Activated CD4-positive, alpha-beta T cell treated with anti-CD3 and anti-CD28 coated beads, Interleukin-2, amount 50 U/mL, for 1 hour (primary cell): Measurements from ENCODE around the gene BMF.
"Not testable (repeated sequence)": the region's sequence is repeated elsewhere in the genome, so short reads cannot be mapped to it uniquely, and the experiment has no call there.

Experiments used
- DNase-seq: peaks from one replicate; pipeline ENCODE4 v3.0.0-alpha.2; 2020

BMF gene

DNA sequence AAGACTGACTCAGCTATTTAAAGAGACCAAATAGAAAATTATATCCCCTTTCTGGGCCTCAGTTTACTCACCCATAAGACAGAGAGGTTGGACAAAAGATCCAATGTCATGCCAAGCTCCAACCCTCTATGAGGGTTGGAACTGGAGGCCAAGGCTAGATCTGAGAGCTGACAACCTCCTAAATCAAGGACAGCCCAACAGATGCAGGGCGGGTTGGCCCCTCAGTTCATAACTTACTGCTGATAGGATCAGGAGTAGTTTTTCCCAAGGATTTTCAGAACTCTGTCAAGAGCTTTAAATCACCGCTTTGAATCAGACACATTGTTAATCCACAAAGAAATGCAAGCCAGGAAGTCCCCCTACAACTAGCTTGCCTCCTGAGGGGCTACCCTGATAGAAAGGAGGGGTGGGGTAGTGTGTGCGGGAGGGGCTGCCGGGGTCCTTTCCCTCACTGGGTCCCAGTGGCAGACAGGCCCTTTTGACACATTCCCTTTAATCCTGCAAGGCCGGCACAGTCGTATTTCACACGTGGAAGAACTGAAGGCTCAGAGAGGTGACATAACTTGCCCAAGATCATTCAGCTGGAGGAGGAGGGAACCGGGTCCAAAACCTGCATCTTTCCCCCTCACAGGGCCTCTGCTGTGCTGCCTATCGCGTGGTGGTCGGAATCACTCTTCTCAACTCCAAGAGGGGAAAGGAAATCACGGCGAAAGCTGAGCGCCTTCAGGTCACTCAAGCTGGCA is 21.4 kb downstream of the BMF start:
- no peak for DNase-seq

DNA sequence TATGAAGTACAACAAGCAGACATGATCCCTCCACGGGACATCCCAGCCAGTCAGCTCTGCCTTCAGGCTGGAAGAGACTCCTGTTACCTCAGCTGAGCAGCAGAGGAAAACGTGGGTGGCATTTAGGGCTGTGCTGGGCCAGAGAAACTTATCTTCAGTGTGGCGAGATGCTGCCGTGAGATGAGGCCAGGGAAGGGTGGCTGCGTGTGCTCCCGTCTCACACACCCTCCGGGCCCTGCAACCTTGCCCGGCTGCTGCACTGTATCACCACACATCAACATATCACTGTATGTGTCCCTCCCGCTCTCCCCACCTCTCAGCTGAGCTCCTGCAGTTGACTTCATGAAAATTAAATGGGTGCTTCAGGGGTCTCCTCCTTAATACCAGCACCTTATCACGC is 23.4 kb downstream of the BMF start:
- no peak for DNase-seq

- DNase-seq, result no peak
These were observed 24.0 kb downstream of the BMF start for GRCh38 chr15:40084650-40085049.

DNA sequence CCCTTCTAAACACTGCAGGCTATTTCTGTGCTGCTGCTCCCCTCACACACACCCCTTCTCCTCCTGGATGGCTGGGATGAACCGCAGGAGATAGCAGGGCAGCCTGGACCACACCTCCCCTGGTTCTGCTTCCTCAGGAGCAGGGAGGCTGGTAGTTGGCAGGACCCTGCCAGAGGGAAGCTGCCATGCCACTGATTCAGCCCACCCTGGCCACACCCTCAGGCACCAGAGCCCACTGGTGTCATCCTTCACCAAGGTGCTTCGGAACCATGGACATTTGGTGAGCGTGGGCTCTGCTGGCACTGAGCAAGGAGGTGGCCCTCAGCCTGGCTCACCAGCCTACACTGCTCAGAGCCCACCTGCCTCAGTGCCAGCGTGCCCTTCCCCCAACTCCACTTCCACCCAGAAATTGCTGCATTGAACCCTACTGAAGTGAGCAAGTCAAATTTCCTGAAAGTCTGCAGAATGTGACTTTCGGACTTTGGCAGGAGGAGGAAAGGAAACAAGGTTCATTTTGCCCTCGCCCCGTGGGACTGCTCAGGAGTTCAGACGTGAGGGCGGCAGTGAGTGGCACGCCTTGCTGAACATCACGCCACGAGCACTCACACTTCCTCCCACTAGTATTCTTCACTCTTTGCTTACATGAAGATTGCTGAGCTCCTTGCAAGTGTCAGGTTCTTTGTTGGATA is 26.3 kb downstream of the BMF start:
- DNase-seq, result no peak

- DNase-seq, result no peak
These were observed 26.9 kb downstream of the BMF start for GRCh38 chr15:40081691-40082194.

GRCh38 chr15:40080847-40081246 is 27.8 kb downstream of the BMF start:
- DNase-seq, result no peak

DNA sequence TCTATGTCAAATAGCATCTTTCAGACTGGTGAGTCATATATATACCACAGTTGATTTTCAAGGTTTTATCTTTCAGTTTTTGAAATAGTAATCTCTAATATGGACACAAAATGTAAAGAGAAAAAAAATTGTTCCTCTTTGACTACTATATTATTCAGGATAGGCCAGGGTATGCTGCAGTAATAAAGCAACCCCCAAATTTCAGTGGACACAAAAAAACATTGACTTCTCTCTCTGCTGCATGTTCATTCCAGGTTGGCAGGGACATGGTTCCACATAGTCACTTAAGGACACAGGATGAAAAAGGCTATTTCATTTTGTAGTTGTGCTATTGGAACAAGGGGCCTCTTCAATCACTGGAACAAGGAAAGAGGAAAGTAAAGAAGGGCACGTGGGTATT is 28.6 kb downstream of the BMF start:
- DNase-seq, result no peak

GRCh38 chr15:40079456-40079855 is 29.2 kb downstream of the BMF start:
- DNase-seq, result no peak

DNA sequence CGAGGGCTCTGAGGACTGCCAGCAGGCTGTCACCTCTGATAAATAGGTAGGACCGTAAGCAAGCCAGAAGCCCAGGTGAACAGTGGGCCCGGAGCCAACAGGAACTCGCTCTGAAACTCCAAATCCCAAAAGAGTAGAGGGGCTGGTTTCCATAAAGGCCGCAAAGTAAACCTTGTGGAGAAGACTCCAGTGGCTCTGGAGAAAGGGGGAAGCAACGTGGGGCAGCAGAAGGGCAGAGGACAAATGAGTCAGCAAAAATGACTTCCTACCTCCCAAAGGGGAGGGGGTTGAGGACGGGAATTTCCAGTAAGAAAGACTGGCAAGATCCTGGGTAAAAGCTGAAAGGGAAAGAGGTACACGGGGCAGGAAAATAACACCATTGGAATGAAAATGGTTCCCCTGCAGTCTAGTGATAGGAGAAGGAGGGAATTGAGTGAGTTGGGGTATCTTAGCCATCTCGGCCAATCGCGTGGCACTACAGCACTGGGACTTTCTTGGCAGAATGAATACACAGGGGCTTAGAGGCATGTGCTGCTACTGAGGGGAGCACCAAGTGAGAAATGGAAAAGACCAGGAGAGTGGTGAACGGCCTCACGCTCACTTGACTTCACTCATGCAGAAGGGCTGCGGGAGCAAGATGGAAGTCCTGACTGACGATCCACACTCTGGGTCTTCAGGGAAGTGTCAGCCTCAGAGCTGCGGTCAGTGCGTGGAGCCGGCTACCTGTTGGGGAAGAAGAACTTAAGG is 33.2 kb downstream of the BMF start:
- DNase-seq, result no peak

DNA sequence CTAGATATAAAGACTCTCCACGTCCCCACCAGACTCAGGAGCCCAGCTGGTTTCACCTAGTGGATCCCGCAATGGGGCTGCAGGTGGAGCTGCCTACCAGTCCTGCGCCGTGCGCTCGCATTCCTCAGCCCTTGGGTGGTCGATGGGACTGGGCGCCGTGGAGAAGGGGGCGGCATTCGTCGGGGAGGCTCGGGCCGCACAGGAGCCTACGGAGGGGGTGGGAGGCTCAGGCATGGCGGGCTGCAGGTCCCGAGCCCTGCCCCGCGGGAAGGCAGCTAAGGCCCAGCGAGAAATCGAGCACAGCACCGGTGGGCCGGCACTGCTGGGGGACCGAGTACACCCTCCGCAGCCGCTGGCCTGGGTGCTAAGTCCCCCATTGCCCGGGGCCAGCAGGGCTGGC is 34.0 kb downstream of the BMF start:
- not testable (repeated sequence) for DNase-seq

DNA sequence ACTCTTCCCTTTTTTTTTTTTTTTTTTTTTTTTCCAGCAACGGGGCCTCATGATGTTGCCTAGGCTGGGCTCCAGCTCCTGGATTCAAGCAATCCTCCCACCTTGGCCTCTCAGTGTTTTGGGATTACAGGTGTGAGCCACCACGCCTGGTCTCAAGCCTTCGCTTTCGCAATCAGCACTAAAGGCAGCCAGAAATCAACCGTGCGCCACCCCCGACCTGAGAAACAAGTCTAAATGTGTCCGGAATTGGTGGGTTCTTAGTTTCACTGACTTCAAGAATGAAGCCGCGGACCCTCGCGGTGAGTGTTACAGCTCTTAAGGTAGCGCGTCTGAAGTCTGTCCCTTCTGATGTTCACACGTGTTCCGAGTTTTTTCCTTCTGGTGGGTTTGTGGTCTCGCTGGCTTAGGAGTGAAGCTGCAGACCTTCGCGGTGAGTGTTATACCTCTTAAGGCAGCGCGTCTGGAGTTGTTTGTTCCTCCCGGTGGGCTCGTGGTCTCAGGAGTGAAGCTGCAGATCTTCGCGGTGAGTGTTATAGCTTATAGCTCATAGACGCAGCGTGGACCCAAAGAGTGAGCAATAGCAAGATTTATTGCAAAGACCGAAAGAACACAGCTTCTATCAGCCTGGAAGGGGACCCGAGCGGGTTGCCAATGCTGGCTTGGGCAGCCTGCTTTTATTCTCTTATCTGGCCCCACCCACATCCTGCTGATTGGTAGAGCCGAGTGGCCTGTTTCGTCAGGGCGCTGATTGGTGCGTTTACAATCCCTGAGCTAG is 34.8 kb downstream of the BMF start:
- not testable (repeated sequence) for DNase-seq

DNA sequence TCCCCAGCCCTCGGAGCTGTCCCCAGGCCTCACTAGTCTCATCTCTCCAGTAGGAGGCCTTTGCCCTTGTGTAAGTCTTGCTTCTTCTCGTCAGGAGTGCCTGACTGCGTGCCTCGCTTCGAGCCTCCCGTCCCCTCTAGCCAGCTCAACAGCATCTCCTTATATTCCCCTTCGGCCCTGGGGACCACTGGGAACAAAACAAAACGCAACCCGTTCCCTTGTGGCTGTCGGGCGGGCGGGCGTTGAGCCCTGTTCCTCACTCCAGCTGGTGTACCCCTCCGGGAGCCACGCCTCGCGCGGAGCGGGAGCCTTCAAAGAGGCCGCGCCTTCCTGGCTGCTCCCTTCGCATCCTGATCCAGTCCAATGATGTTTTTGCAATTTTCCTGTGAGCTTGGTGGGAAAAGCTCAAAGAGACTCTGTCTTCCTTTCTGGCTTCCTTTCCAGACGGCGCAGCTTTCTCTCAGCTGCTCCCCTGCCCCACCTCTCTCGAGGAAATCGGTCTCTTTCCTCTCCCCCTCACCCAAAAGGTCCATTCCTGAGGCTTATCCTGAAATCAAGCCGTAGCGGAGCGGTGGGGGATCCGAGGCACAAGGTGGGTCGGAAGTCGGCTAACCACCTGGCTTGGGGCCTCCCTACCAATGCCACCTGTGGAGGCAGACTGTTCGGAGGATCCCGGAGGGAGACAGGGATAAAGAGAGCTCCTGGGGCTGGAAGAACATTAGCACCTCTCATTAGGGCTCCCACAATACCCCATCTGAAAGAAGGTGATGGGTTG is 36.3 kb downstream of the BMF start:
- DNase-seq, result no peak

DNA sequence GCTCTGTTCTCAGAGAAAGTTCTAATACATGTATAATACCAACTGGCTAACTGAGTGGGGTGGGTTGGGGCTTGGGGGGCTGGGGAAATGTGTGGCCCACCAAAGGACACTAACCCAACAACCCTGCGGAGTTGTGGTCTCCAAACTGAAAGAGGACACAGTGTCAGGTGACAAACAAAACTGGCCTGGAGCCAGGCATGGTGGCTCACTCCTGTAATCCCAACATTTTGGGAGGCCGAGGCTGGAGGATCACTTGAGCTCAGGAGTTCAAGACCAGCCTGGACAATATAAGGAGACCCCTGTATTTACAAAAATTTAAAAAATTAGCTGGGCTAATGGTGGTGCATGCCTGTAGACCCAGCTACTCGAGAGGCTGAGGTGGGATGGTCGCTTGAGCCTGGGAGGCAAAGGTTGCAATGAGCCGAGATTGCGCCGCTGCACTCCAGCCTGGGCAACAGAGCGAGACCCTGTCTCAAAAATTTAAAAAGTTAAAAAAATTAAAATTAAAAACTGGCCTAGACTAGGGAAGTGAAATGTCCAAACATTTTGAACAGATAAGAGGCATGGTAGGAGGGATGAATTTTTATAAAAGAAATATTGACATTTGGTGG is 38.0 kb downstream of the BMF start:
- no peak for DNase-seq

DNA sequence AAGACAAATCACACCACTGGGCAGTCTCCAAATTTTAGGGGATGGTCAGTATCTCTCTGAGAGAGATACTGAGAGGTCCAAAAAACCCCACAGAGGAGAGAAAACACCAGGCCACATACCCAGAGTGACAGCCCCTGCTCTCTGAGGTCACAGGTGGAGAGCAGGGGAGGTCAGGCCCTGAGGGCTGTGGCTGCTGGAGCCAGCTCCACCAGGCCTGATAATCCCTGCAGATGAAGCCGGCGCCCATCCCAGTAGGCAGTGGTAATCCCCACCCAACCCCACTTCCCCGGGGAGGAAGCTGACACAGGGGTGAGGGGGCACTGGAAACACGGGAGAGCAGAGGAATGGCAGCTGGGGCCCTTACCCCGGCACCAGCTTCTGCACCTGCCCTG is 38.5 kb downstream of the BMF start:
- DNase-seq, result no peak

DNA sequence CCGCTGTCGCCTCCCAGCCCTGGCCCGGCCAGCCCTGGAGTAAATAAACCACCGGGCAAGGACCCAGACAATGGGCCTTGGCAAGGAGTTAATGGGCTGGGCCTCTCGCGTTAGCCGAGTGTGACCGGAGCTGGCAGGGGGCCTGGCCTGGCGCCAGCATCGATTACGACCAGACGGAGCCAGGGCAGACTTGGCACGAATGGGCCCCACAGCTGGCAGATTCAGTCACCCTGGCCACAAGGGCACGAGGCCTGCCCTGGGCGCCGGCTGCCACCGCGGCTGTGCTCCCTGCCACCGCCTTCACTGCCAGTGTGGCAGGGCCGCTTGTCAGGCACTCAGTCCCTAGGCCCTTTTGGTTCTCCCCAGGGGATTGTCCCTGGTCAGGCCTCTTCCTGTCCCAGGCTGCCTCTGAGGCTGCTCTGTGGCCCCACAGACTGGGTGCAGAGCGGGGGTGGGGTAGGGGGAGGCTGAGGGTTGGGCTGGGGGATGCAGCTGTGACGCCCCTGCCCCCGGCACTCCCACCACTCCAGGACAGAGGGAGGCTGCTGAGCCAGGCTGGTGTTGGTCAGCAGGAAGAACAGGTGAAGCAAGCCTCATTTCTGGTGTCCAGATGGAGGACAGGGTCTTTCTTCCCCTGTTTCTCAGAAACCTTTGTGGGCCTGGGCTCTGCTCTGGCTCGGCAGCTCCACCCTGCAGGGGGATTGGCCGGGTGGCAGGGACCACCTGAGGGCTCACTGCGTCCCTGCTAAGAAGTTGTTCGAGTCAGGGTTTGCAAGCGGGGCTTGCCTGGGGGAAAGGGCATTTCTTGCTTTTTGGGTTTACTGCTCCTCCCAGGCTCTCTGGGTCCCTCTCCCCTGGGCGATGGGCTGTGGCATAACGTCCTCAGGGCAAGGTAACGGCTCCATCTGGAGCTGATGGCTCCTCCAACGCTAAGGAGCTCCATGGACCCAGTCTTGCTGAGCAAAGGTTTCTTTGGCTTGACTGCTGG is 39.2 kb downstream of the BMF start:
- DNase-seq, result no peak

DNA sequence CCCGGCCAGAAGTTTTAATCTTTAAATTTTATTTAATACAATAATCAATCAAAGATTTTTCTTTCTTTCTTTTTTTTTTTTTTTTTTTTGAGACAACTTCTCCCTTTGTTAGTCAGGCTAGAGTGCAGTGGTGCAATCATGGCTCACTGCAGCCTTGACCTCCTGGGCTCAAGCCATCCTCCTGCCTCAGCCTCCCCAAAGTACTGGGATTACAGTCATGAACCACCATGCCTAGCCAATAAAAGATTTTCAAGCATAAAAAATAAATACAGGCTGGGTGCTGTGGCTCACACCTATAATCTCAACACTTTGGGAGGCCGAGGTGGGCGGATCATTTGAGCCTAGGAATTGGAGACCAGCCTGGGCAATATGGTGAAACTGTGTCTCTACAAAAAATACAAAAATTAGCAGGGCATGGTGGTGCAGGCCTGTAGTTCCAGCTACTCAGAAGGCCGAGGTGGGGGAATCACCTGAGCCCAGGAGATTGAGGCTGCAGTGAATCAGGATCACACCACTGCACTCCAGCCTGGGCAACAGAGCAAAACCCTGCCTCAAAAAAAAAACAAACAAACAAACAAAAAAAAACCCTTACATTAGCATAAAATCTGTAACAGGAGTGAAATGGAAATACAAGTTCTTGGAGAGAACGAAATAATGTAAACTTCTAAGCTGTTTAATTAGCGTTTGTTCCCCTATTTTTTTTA is 40.6 kb downstream of the BMF start:
- no peak for DNase-seq

DNA sequence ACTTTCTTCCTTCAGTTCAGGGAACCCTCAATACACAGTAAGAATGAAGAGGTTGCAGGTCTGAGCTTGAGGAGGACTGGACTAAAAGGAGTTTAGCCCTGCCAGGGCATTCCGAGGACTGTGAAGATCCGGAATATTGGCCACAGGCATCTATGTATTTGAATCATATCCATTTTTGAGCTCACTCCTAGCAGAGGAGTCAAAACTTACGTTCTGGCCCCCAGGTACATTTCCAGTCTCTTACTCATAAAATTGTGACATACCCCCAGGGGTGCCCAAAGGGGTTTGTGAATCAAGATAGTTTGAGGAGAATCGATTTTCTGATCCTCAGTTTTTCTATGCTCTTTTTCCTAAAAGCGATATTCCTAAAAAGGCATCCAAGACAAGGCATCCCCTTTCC is 42.1 kb downstream of the BMF start:
- no peak for DNase-seq

GRCh38 chr15:40065166-40065565 is 43.5 kb downstream of the BMF start:
- no peak for DNase-seq

GRCh38 chr15:40064231-40064894 is 44.3 kb downstream of the BMF start:
- DNase-seq, result no peak
